ENCODE data around the gene ABCC10.
"Not testable (repeated sequence)": the region's sequence is repeated elsewhere in the genome, so short reads cannot be mapped to it uniquely, and the experiment has no call there.

Gene ABCC10

GRCh38 chr6:43476746-43477145 is 49.4 kb downstream of the ABCC10 start:
- DNase-seq, result no peak

GRCh38 chr6:43477235-43478007 is 50.1 kb downstream of the ABCC10 start, which contains the start of gene TJAP1:
Gene TJAP1, plus strand, starts transcription at chr6:43477570. Its CDS starts 21,432 bp downstream, at chr6:43499002.
- peak; percentile 98 for DNase-seq

- DNase-seq, result no peak
Measured at GRCh38 chr6:43478008-43478372, 50.6 kb downstream of the ABCC10 start.

- DNase-seq, result no peak
Measured at GRCh38 chr6:43481075-43481474, 53.7 kb downstream of the ABCC10 start.

- DNase-seq, result no peak
Measured at GRCh38 chr6:43481591-43482236, 54.4 kb downstream of the ABCC10 start.

- DNase-seq, result no peak
Measured at GRCh38 chr6:43488667-43489276, 61.4 kb downstream of the ABCC10 start.

- no peak for DNase-seq
Measured at GRCh38 chr6:43489277-43490072, 62.1 kb downstream of the ABCC10 start.

- DNase-seq, result no peak
Measured at GRCh38 chr6:43490523-43490939, 63.2 kb downstream of the ABCC10 start.

GRCh38 chr6:43491750-43492661 is 64.7 kb downstream of the ABCC10 start:
- no peak for DNase-seq

- DNase-seq, result no peak
Measured at GRCh38 chr6:43492673-43493072, 65.3 kb downstream of the ABCC10 start.

GRCh38 chr6:43493230-43493629 is 65.9 kb downstream of the ABCC10 start:
- no peak for DNase-seq

- no peak for DNase-seq
Measured at GRCh38 chr6:43493833-43494232, 66.5 kb downstream of the ABCC10 start.

GRCh38 chr6:43494321-43494720 is 67.0 kb downstream of the ABCC10 start:
- DNase-seq, result no peak

GRCh38 chr6:43494766-43495165 is 67.4 kb downstream of the ABCC10 start:
- DNase-seq, result no peak

- no peak for DNase-seq
Measured at GRCh38 chr6:43495409-43495941, 68.1 kb downstream of the ABCC10 start.

- DNase-seq, result no peak
Measured at GRCh38 chr6:43496370-43497128, 69.2 kb downstream of the ABCC10 start.

GRCh38 chr6:43497129-43497396 is 69.7 kb downstream of the ABCC10 start:
- DNase-seq, result no peak

GRCh38 chr6:43497689-43498088 is 70.3 kb downstream of the ABCC10 start:
- no peak for DNase-seq

GRCh38 chr6:43498291-43498690 is 71.0 kb downstream of the ABCC10 start:
- DNase-seq, result not testable (repeated sequence)

GRCh38 chr6:43499028-43499815 is 71.9 kb downstream of the ABCC10 start:
- DNase-seq, result no peak

Data from activated naive CD4-positive, alpha-beta T cell treated with Interleukin-2 at 50 U/mL for 16 hours (primary cell).